Natural killer cell treated with Interleukin-12 subunit alpha and Interleukin-12 subunit beta and Interleukin-15 and Interleukin-18, amount 100 ng/mL, for 72 hours (primary cell): ENCODE results near the gene LAMTOR3. TPM values are rescaled to one million over a fixed set of nuclear protein-coding genes. Genes with fewer than 3 reads are reported as not detected.
"Not testable (repeated sequence)": the region's sequence is repeated elsewhere in the genome, so short reads cannot be mapped to it uniquely, and the experiment has no call there.

Source experiments
- ATAC-seq, 2 donors: fragments of 150-1000 bp; cut with Tn5 transposase in 1 of 2; sonication (Bioruptor Pico), chemical (Tn5 transposase) in 1 of 2; 2 replicates each; pipeline ENCODE4 v1.10.0; 2021
- DNase-seq: peaks from one replicate; pipeline ENCODE4 v3.0.0; 2022; ENCODE audit warnings: low spot score
- H3K27ac Mint-ChIP-seq, 2 donors: 1 replicate in 1 of 2; 2 replicates in 1 of 2; pipeline ENCODE4 v1.8.0; 2022; ENCODE audit warnings: mixed read lengths in 2 of 2, mild to moderate bottlenecking in 1 of 2, moderate library complexity in 1 of 2
- H3K27me3 Mint-ChIP-seq, 2 donors: 1 replicate in 1 of 2; 2 replicates in 1 of 2; pipeline ENCODE4 v1.8.0; 2022; ENCODE audit warnings: mixed read lengths in 2 of 2
- H3K36me3 Mint-ChIP-seq: one replicate; pipeline ENCODE4 v1.8.0; 2022; ENCODE audit warnings: mixed read lengths
- H3K4me1 Mint-ChIP-seq, 2 donors: 1 replicate in 1 of 2; 2 replicates in 1 of 2; pipeline ENCODE4 v1.8.0; 2022; ENCODE audit warnings: low read depth in 2 of 2, mixed read lengths in 2 of 2, mild to moderate bottlenecking in 1 of 2
- H3K4me3 Mint-ChIP-seq: one replicate; pipeline ENCODE4 v1.8.0; 2022; ENCODE audit warnings: mixed read lengths
- H3K9me3 Mint-ChIP-seq: 2 replicates; pipeline ENCODE4 v1.8.0; 2022; ENCODE audit warnings: mixed read lengths
- total RNA-seq, 2 donors: library from RNA; stranded (reverse); gene quantifications; one replicate each; pipeline ENCODE4 v1.2.3, GENCODE V29; 2022

The LAMTOR3 gene
- total RNA-seq, 2 donors from 2014 or later: 13.9 to 32.3 TPM

DNA sequence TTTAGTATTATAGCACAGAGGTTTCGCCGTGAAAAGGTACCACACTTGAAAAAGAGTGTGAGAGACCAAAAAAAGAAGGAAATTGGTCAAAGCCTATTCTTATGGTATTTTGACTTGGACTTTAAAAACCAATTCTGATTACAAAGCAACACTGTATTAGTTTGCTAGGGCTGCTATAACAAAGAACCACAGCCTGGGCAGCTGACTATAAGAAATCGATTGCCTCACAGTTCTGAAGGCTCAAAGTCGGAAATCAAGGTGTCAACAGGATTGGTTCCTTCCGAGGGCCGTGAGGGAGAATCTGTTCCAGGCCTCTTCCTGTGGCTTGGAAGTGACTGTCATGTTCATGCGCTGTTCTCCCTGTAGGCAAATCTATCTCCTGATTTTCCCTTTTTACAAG lies 59.7 kb downstream of the LAMTOR3 start:
- no peak overlapping the region for H3K27ac Mint-ChIP-seq
- no peak overlapping the region for H3K4me3 Mint-ChIP-seq
- H3K4me1 Mint-ChIP-seq: no peaks in the 10 kb centered on the region
- ATAC-seq (no peak), DNase-seq (no peak)
- no peaks in the 10 kb centered on the region for H3K36me3 Mint-ChIP-seq
- no peaks in the 10 kb centered on the region for H3K27me3 Mint-ChIP-seq
- H3K9me3 Mint-ChIP-seq: no peaks in the 10 kb centered on the region

DNA sequence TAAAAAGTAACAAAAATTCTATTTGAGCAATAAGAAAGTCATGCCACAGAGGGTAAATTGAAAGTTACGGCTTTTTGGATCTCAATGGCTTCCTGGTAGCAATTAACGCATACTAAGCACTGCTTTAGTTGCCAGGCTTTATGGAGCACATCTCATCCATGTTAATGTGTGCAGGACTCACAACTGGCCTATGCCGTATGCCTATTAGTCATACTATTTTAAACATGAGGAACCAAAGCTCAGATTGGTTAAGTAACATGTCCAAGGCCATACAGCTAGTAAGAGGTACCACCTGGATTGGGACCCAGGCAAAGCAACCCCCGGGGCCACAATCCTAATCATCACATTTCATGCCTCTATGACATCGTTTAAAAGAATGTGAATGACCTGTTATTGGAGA lies 60.5 kb downstream of the LAMTOR3 start:
- no peaks in the 10 kb centered on the region for H3K4me1 Mint-ChIP-seq
- no peaks in the 10 kb centered on the region for H3K27me3 Mint-ChIP-seq
- H3K36me3 Mint-ChIP-seq: no peaks in the 10 kb centered on the region
- H3K4me3 Mint-ChIP-seq: no peak overlapping the region
- ATAC-seq (no peak), DNase-seq (no peak)
- H3K9me3 Mint-ChIP-seq: no peaks in the 10 kb centered on the region
- no peak overlapping the region for H3K27ac Mint-ChIP-seq

DNA sequence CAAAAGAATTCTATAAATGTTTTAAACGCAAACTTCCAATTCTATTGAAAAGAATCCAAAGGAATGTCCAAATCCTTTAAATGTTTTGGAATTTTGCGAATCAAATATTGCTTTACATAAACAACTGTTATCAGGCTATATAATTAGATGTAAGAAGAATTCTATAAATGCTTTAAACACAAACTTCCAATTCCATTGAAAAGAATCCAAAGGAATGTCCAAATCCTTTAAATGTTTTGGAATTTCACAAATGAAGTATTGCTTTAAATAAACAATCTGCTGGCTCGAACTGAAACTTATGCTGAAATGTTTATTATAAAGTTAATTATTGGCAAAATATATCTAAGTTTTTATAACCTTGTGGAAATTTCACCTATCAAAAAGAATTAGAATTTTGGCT lies 61.5 kb downstream of the LAMTOR3 start:
- Mint-ChIP-seq H3K36me3 (no peaks in the 10 kb centered on the region), H3K4me1 (no peaks in the 10 kb centered on the region), H3K27me3 (no peaks in the 10 kb centered on the region), H3K9me3 (no peaks in the 10 kb centered on the region), H3K27ac (no peak overlapping the region), H3K4me3 (no peak overlapping the region)
- ATAC-seq: no peak
- no peak for DNase-seq

GRCh38 chr4:99832321-99832720 lies 61.9 kb downstream of the LAMTOR3 start:
- Mint-ChIP-seq H3K36me3 (no peaks in the 10 kb centered on the region), H3K27ac (no peak overlapping the region), H3K4me3 (no peak overlapping the region), H3K9me3 (no peaks in the 10 kb centered on the region), H3K4me1 (no peaks in the 10 kb centered on the region), H3K27me3 (no peaks in the 10 kb centered on the region)
- DNase-seq (no peak), ATAC-seq (no peak)

DNA sequence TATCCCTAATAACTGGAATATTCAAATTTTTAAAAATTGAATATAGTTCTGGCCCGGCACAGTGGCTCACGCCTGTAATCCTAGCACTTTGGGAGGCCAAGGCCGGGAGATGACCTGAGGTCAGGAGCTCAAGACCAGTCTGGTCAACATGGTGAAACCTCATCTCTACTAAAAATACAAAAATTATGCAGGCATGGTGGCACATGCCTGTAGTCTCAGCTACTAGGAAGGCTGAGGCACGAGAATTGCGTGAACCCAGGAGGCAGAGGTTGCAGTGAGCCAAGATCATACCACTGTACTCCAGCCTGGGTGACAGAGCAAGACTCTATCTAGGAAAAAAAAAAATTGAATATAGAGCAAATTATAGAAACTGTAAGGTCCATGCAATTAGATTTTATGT lies 64.2 kb downstream of the LAMTOR3 start:
- H3K4me1 Mint-ChIP-seq, H3K27ac Mint-ChIP-seq, DNase-seq, H3K27me3 Mint-ChIP-seq, H3K36me3 Mint-ChIP-seq, H3K4me3 Mint-ChIP-seq, ATAC-seq, H3K9me3 Mint-ChIP-seq: not testable (repeated sequence)

DNA sequence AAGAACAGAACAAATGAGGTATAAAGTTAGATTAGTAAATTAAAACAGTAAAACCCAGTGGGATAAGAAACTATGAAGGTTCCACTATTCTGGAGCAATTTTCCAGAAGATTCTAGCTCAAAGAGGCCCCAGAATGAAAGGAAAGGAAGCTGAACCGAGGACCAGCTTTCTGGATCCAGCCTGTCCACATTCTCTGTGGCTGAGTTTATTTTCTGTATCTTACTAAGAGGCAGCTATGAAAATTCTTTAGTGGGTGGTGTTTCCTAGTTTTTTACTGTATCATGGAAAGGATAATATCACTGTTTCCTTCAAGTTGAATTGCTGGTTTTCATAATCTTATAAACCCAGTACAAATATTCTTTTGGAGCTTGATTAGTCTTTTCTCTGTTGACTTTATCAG lies 65.8 kb downstream of the LAMTOR3 start:
- Mint-ChIP-seq H3K36me3 (no peaks in the 10 kb centered on the region), H3K27me3 (peaks cover 0 to 3% of the 10 kb centered on the region in 2 donors), H3K4me3 (no peak overlapping the region), H3K27ac (no peak overlapping the region), H3K9me3 (no peaks in the 10 kb centered on the region), H3K4me1 (peaks cover 3 to 5% of the 10 kb centered on the region in 2 donors)
- ATAC-seq (no peak), DNase-seq (no peak)

Other genes starting within 250 kb of the LAMTOR3 start
- not detected for gene C4orf54, start 236.6 kb downstream of the LAMTOR3 start, total RNA-seq
- 10 to 100 TPM; 15.9 to 23.4 TPM for gene DAPP1, start 77.6 kb downstream of the LAMTOR3 start, total RNA-seq
- gene DNAJB14, start 52.2 kb upstream of the LAMTOR3 start, total RNA-seq: 10 to 100 TPM; 51.4 to 70.3 TPM
- gene H2AZ1, start 55.8 kb upstream of the LAMTOR3 start, total RNA-seq: 100 to 1,000 TPM; 429 to 580 TPM